ENCODE results near the gene MAGI2.

Gene MAGI2

GRCh38 chr7:78090616-78091015 lies 1362.9 kb downstream of the MAGI2 start:
- peak; percentile 92 for ATAC-seq
- TF ChIP-seq ZFP30 (CRISPR knock-in tag; IDR thresholded peaks at IDR 0.05) (no peak), ISL1 (CRISPR knock-in tag; IDR thresholded peaks at IDR 0.05) (no peak), PATZ1 (CRISPR knock-in tag; IDR thresholded peaks at IDR 0.05; ENCODE audit: borderline replicate concordance) (no peak), GLIS3 (CRISPR knock-in tag; IDR thresholded peaks at IDR 0.05) (no peak), ZNF565 (CRISPR knock-in tag; conservative IDR thresholded peaks at IDR 0.05; ENCODE audit: low read depth) (no peak), CSDC2 (CRISPR knock-in tag; IDR thresholded peaks at IDR 0.05) (no peak)

- ATAC-seq, result peak; percentile 83
- TF ChIP-seq ZC3H10 (CRISPR knock-in tag; IDR thresholded peaks at IDR 0.05), result 0 out of 2 replicates have a peak, but pooled peaks have one; percentile 53
- peak; percentile 54 for TF ChIP-seq ISL1 (CRISPR knock-in tag; IDR thresholded peaks at IDR 0.05)
- TF ChIP-seq TSHZ2 (CRISPR knock-in tag; IDR thresholded peaks at IDR 0.05), result no peak
- TF ChIP-seq GLIS3 (CRISPR knock-in tag; IDR thresholded peaks at IDR 0.05), result no peak
Measured at GRCh38 chr7:78083476-78084120, 1369.9 kb downstream of the MAGI2 start.

- no peak for TF ChIP-seq RARB (CRISPR knock-in tag; IDR thresholded peaks at IDR 0.05)
- ATAC-seq, result no peak
Measured at GRCh38 chr7:78082556-78082955, 1370.9 kb downstream of the MAGI2 start.

- TF ChIP-seq RARB (CRISPR knock-in tag; IDR thresholded peaks at IDR 0.05), result no peak
- TF ChIP-seq BACH2 (CRISPR knock-in tag; IDR thresholded peaks at IDR 0.05; ENCODE audit: borderline replicate concordance), result no peak
- no peak for TF ChIP-seq ISL1 (CRISPR knock-in tag; IDR thresholded peaks at IDR 0.05)
- TF ChIP-seq ZC3H10 (CRISPR knock-in tag; IDR thresholded peaks at IDR 0.05), result no peak
- no peak for TF ChIP-seq PATZ1 (CRISPR knock-in tag; IDR thresholded peaks at IDR 0.05; ENCODE audit: borderline replicate concordance)
- no peak for TF ChIP-seq ZFP3 (CRISPR knock-in tag; IDR thresholded peaks at IDR 0.05)
- no peak for TF ChIP-seq ARNTL (CRISPR knock-in tag; IDR thresholded peaks at IDR 0.05; ENCODE audit: borderline replicate concordance, low read depth)
- no peak for TF ChIP-seq SNAI2 (CRISPR knock-in tag; IDR thresholded peaks at IDR 0.05)
- TF ChIP-seq TCF4 (CRISPR knock-in tag; IDR thresholded peaks at IDR 0.05; ENCODE audit: borderline replicate concordance), result no peak
- TF ChIP-seq CREB5 (CRISPR knock-in tag; IDR thresholded peaks at IDR 0.05; ENCODE audit: low read depth), result no peak
- TF ChIP-seq TOX (CRISPR knock-in tag; IDR thresholded peaks at IDR 0.05; ENCODE audit: borderline replicate concordance), result no peak
- no peak for TF ChIP-seq TSHZ2 (CRISPR knock-in tag; IDR thresholded peaks at IDR 0.05)
- no peak for TF ChIP-seq ZNF565 (CRISPR knock-in tag; conservative IDR thresholded peaks at IDR 0.05; ENCODE audit: low read depth)
- TF ChIP-seq GLIS3 (CRISPR knock-in tag; IDR thresholded peaks at IDR 0.05), result no peak
- no peak for TF ChIP-seq OSR1 (CRISPR knock-in tag; IDR thresholded peaks at IDR 0.05)
- no peak for TF ChIP-seq ZFP30 (CRISPR knock-in tag; IDR thresholded peaks at IDR 0.05)
- TF ChIP-seq PPARA (CRISPR knock-in tag; IDR thresholded peaks at IDR 0.05; ENCODE audit: borderline replicate concordance), result no peak
- TF ChIP-seq ZNF70 (CRISPR knock-in tag; IDR thresholded peaks at IDR 0.05), result no peak
- TF ChIP-seq CSDC2 (CRISPR knock-in tag; IDR thresholded peaks at IDR 0.05), result no peak
- no peak for TF ChIP-seq POU6F1 (CRISPR knock-in tag; IDR thresholded peaks at IDR 0.05; ENCODE audit: borderline replicate concordance, low read depth)
- ATAC-seq, result no peak
Measured at GRCh38 chr7:78081888-78082287, 1371.6 kb downstream of the MAGI2 start.

Data from SK-N-SH treated with all-trans-retinoic acid at 6 μM for 48 hours (cell line).